NK-92 (cell line): ENCODE results near the gene SIKE1.
A peak's percentile ranks its signal among the peaks of the same experiment; 100 is the strongest.
"Not testable (repeated sequence)": the region's sequence is repeated elsewhere in the genome, so short reads cannot be mapped to it uniquely, and the experiment has no call there.

Experiments
- DNase-seq: peaks from one replicate; lab custom pipeline; 2025; ENCODE audit not compliant: unreplicated experiment; lab: John Stamatoyannopoulos, UW

The SIKE1 gene

DNA sequence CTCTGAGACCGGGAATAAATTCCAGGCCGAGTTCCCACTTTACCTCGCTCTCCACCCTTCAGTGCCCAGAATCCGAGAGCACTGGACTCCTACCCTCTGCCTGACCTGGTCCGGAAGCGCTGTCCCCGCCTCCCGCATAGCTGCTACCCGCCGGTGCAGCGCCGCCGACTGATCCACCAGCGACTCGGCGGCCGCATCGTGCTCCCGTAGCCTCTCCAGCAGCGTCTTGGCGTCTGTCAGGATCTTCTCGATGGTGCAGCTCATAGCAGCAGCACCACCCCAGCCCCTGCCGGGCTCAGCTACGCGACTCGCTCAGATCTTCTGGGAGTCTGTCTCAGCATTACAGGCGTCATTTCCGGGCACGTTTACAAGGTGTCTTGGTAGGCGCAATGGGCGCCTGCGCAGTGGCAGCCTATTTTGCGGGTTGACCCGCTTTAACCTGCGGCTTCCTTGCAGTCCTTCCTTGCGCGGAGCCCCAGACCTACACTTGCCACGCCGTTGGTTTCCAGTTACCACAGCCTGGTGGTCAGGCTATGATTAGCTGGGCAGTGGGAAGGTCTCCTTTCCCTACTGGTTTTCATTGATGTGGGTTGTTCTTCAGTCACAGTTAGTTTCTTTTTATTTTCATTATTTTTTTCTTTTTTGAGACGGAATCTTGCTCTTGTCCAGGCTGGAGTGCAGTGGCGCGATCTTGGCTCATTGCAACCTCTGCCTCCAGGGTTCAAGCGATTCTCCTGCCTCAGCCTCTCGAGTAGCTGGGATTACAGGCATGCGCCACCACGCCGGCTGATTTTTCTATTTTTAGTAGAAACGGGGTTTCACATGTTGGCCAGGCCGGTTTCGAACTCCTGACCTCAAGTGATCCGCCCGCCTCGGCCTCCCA, at the start of gene SIKE1:
Gene SIKE1 (minus strand): TSS at position 342 of the 883 bp plus-strand sequence. CDS start 78 bp downstream, at position 264.
- peak; percentile 70 for DNase-seq

GRCh38 chr1:114830075-114830474, 49.6 kb upstream of the SIKE1 start:
- DNase-seq = not testable (repeated sequence)

GRCh38 chr1:114828251-114828650, 47.8 kb upstream of the SIKE1 start:
- DNase-seq = no peak

- no peak for DNase-seq
Observed at GRCh38 chr1:114821978-114822377, 41.5 kb upstream of the SIKE1 start.

DNA sequence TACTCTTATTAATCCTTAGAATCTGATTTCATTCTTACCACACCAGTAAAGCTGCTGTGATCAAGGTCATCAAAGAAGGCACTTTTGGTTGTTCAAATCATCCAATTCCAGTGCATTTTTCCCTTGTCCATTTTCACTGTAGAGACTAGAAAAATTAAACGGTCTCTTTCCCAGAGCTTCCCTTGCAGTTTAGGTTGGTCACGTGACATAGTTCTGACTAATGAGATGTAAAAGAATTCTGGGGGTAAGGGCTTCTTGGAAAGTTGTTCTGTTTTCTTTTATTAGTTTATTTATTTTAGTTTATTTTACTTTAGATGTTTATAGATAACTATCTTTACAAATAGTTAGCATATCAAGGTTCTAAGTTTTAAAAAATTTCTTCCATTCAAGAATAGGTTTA, 39.9 kb upstream of the SIKE1 start:
- DNase-seq = no peak

DNA sequence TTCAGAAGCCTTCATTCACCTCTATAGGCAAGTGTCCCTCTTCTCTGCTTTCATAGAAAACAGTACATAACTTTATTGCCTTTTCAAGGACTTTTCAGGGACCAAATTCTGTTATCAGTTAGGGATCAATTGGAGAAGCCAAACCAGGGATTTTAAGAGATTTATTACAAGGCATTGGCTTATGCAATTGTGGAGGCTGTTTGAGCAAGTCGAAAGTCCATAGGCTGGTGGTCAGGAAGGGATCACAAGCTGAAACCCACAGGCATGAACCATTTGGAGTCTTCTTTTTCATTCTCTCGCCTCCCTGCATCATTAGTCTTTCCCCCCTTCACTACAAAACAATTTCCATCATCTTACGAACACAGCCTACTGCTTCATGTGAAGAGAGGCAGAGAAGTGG, 39.4 kb upstream of the SIKE1 start:
- DNase-seq = no peak

GRCh38 chr1:114804449-114804848, 24.0 kb upstream of the SIKE1 start:
- not testable (repeated sequence) for DNase-seq

DNA sequence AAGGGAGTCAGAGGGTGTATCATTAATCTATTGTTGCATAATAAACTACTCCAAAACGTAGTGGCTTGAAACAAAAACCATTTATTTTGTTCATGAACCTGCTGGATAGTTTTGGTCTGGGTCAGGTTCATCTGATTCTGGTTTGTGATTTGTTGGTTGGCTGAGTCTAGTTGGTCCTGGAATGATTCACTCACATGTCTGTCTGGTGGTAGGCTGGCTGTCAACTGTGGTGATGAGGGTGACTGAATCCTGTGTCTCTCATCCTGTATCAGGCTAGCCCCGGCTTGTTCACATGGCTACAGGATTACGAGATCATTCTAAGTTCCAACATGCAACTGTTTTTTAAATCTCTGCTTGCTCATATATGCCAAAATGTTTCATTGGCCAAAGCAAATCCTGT, 22.5 kb upstream of the SIKE1 start:
- DNase-seq = no peak

DNA sequence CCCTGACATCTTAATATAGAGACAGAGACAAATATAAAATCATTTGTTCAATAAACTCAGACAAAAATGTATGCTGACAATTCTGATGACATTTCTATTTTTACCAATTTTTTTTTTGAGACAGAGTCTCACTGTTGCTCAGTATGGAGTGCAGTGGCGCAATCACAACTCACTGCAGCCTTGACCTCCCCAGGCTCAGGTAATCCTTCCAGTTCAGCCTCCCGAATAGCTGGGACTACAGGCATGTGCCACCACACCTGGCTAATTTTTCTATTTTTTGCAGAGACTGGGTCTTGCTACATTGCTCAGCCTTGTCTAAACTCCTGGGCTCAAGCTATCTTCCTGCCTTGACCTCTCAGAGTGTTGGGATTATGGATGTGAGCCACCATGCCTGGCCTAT, 13.6 kb upstream of the SIKE1 start:
- DNase-seq = no peak

GRCh38 chr1:114790581-114790980, 10.1 kb upstream of the SIKE1 start:
- not testable (repeated sequence) for DNase-seq

- DNase-seq = not testable (repeated sequence)
Observed at GRCh38 chr1:114786440-114786839, 6.0 kb upstream of the SIKE1 start.

DNA sequence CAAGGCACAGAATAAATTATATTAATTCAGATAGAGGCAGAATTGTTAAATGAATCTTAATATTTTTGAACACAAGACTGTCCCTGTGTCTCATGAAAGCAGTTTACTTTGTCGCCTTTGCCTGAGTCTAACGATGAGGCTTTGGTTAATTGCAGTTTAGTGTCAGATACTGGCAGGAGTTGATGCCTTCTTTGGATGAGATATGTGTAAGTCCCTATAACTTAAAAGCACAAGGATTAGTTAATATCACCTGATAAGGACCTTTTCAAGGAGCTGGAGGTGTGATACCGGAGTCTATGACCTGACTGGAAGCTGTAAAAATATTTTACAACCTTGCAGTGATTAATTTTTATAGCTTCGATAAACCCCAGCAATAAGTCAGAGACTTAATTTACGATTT, 2.0 kb upstream of the SIKE1 start:
- DNase-seq = no peak

DNA sequence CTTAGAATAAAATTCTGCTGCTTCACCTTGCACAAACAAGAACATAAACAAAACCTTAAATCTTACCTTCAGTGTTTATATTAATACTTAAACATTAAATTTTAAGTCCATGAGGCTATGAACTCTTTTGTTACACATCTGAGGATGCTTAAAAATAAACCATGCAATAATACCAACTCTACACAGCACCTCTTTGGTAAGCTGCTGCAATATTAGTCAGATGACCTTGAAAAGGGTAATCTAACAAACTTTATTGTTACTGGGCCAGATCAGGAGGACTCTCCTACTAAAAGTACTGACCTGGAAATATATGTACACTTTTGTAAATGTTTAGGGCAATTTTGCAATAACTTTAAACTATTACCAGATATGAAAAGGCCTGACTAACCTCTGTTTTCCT, 763 bp downstream of the SIKE1 start:
- DNase-seq = no peak

GRCh38 chr1:114776726-114777125, 3.8 kb downstream of the SIKE1 start:
- DNase-seq = not testable (repeated sequence)

DNA sequence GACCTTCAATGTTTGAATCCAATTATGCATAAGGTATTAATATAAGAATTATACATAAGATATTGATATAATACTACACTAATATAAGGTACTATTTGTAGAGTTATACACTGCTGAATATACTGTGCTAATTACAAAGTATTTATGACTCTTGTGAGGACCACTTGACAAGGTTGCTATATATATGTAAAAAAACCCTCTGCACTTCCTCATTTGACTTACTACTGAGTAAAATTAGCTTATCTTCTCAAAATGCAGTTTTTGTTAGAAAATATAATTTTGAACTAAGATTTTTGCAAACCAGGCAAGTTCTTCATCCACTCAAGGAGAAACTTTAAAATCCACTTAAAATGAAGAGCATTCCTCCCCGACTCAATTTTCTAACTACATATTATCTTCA, 8.5 kb downstream of the SIKE1 start:
- DNase-seq = no peak

DNA sequence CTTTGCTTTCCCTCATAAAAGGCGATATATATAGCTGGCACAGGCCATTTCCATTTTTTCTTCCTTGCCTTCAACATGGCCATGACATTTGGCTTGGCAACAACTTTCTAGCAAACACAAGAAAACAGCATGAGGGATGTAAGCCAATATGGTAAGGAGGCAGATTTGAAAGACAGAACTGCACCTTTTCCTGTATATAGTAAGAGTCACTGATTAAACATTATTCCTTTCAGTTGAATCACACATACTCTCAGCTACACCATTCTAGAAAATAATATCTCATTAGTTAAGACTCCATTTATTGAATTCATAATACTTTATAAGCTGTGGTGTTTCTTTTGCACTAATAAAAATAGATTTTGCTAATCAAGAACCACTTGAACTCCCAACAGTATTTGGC, 9.5 kb downstream of the SIKE1 start:
- DNase-seq = no peak

DNA sequence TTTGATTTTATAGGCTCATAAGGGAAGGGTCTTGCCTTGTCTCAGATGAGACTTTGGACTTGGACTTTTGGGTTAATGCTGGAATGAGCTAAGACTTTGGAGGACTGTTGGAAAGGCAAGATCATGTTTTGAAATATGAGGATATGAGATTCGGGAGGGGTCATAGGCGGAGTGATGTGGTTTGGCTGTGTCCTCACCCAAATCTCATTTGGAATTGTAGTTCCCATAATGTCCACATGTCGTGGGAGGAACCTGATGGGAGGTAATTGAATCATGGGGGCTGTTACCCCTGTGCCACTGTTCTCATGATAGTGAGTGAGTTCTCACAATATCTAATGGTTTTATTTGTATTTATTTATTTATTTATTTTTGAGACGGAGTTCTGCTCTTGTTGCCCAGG, 15.8 kb downstream of the SIKE1 start:
- DNase-seq = no peak

GRCh38 chr1:114758256-114758832, 22.1 kb downstream of the SIKE1 start:
- no peak for DNase-seq

DNA sequence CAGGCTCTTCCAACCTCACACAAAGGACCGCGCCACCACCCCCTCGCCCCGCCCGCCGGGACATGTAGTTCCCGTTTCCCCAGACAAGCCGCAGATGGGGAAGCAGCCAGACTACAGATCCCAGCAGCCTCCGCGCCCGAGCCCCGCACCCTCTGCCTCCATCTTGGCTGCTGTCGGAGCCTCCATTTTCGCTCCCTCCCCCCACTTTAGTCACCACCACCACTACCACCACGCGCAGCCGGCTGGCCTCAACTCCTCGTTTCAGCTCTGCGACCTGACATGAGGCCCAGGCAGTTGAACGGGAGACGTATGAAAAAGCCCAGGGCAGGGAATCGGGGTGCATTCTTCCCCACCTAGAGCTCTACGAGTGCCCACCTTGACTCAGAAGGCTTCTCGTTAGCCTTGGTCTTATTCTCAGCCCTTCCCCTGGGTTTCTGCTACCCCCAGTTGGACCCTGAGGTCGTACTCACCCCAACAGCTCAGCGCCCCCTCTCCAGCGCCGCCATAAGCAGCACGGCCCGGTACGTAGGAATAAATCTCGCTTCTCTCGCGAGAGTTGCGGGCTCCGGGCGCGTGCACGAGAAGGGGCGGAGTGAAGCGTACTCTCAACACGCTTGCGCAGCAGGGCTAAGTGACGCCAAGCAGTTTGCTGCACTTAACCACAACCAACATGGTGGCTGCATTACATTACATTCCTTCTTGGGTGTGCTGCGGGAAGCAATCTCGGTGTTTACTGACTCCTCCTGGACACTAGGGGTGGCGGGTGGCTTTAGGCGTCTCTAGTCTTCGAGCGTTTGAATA, 22.8 kb downstream of the SIKE1 start, which contains the start of gene CSDE1:
Gene CSDE1 (minus strand): TSS at position 530 of the 801 bp plus-strand sequence. CDS start 18,094 bp downstream, outside the sequence.
- DNase-seq = peak; percentile 74

- DNase-seq = no peak
Observed at GRCh38 chr1:114756949-114757454, 23.5 kb downstream of the SIKE1 start.
